Fibroblast of lung (primary cell): ENCODE data around the gene SLC38A10. TPM values are rescaled to one million over a fixed set of nuclear protein-coding genes. Genes with fewer than 3 reads are reported as not detected.

ENCODE experiments used
- DNase-seq, 2 donors: peaks; one replicate each; pipeline versions ENCODE4 v3.0.0 to v3.0.0-alpha.2; 2010; ENCODE audit warnings: low read depth in 2 of 2
- H2AFZ ChIP-seq: 2 replicates; pipeline ENCODE4 v1.5.1; 2012; ENCODE audit warnings: low read length, control low read depth, inconsistent platforms
- H3K27ac ChIP-seq: 2 replicates; pipeline ENCODE4 v1.5.1; 2011; ENCODE audit warnings: low read length, control low read depth; ENCODE audit not compliant: insufficient read depth
- H3K27me3 ChIP-seq: 2 replicates; pipeline ENCODE4 v1.5.1; 2011; ENCODE audit warnings: mild to moderate bottlenecking, low read length; ENCODE audit not compliant: control insufficient read depth, insufficient read depth
- H3K36me3 ChIP-seq: 2 replicates; pipeline ENCODE4 v1.5.1; 2011; ENCODE audit warnings: low read length; ENCODE audit not compliant: control insufficient read depth, insufficient read depth
- H3K4me1 ChIP-seq: 2 replicates; pipeline ENCODE4 v1.5.1; 2011; ENCODE audit warnings: low read length; ENCODE audit not compliant: control insufficient read depth, insufficient read depth; ENCODE audit errors: extremely low read depth
- H3K4me2 ChIP-seq: 2 replicates; pipeline ENCODE4 v1.5.1; 2011; ENCODE audit warnings: low read length, control low read depth; ENCODE audit not compliant: insufficient read depth; ENCODE audit errors: extremely low read depth
- H3K4me3 ChIP-seq, 4 experiments: fragments of 200-600 bp in 1 of 4; sonication (generic) in 1 of 4; replicated peaks in 1 of 4; 2 replicates each; pipeline ENCODE4 v1.5.1; 2011 to 2016; ENCODE audit warnings: low read length in 4 of 4, low read depth in 3 of 4, mild to moderate bottlenecking in 3 of 4, control low read depth in 2 of 4, inconsistent platforms in 1 of 4, mixed read lengths in 1 of 4; ENCODE audit not compliant: insufficient read depth in 1 of 4; ENCODE audit errors: control extremely low read depth in 1 of 4
- H3K79me2 ChIP-seq: 2 replicates; pipeline ENCODE4 v1.5.1; 2012; ENCODE audit warnings: mild to moderate bottlenecking, low read length, inconsistent platforms; ENCODE audit not compliant: control insufficient read depth, insufficient read depth
- H3K9ac ChIP-seq: 2 replicates; pipeline ENCODE4 v1.5.1; 2011; ENCODE audit warnings: mild to moderate bottlenecking, low read length, control low read depth; ENCODE audit not compliant: insufficient read depth
- H3K9me3 ChIP-seq: 2 replicates; pipeline ENCODE4 v1.5.1; 2012; ENCODE audit warnings: low read depth, low read length; ENCODE audit not compliant: control insufficient read depth, insufficient read depth
- H4K20me1 ChIP-seq: 2 replicates; pipeline ENCODE4 v1.5.1; 2011; ENCODE audit warnings: low read length; ENCODE audit not compliant: control insufficient read depth, insufficient read depth; ENCODE audit errors: extremely low read depth
- EZH2 ChIP-seq: IDR thresholded peaks from 2 replicates; pipeline ENCODE4 v1.5.1; 2012; ENCODE audit warnings: low read length, control low read depth, mild to moderate bottlenecking; ENCODE audit errors: missing control alignments
- polyA plus RNA-seq, 2 donors: library from polyadenylated mRNA; depleted of rRNA in 1 of 2; stranded (reverse) in 1 of 2; unstranded in 1 of 2; fragments of >200 nt; gene quantifications; 2 replicates each; pipeline ENCODE4 v1.2.1, GENCODE V29; 2011 to 2012; ENCODE audit warnings: missing spikeins in 1 of 2
- total RNA-seq: library from RNA; depleted of rRNA; stranded (reverse); fragments of >200 nt; gene quantifications from 2 replicates; pipeline ENCODE4 v1.2.1, GENCODE V29; 2014
- TF ChIP-seq, protein P1 (sequence below), 2 donors: IDR thresholded peaks in 1 of 2; conservative IDR thresholded peaks in 1 of 2; 1 replicate in 1 of 2; 2 replicates in 1 of 2; pipeline ENCODE4 v1.5.1; 2011 to 2012; ENCODE audit warnings: low read length in 2 of 2, control low read depth in 1 of 2, inconsistent platforms in 1 of 2, low read depth in 1 of 2, mild to moderate bottlenecking in 1 of 2

SLC38A10 gene
- total and polyA plus RNA-seq, 2 donors (not counting 1 experiment from before 2014, with no cell fraction given): 23.6 to 53.2 TPM

DNA sequence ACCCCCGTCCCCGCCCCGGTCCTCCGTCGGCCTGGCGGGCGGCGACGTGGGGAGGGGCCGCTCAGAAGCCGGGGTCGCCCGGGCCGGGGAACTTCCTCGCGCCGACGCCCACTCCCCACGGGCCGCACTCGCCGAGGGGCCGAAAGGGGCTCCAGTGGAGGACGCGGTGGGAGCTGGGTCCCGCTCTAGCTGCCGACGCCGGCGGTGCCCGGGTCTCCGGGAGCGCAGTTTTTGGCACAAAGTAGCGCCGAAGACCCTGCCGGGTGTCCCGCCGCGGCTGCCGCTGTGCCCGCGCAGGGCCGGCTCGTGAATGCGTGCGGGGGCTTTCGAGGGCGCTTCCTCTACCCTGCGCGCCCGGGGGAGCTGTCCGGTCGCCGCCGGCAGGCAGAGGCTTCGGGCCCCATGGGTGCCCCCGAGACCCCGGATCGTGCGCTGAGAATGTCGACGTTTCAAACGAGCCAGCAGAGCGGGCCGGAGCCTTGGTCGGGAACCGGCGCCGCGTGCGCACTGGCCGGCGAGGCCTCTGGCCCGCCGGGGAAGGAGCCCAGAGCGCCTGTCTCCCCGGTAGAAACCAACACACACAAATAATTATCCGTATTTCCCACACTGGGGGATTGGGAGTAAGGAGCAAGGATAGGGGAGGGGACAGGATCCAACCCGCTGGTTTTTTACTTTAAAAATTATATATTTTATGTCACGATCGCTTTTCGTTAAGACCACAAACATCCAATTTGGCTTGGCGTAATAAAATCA, 46.6 kb upstream of the SLC38A10 start:
- Histone ChIP-seq H3K27me3 (no peaks in the 10 kb centered on the region), H4K20me1 (no peaks in the 10 kb centered on the region), H3K9me3 (no peaks in the 10 kb centered on the region), H3K4me3 (peak overlapping the region; percentile 12 to 70 (median 28)), H3K27ac (peak overlapping the region; percentile 58), H3K4me1 (peaks cover 5% of the 10 kb centered on the region), H3K36me3 (peaks cover 1% of the 10 kb centered on the region), H3K79me2 (peaks cover 66% of the 10 kb centered on the region), H2AFZ (no peak overlapping the region), H3K4me2 (peak overlapping the region; percentile 71), H3K9ac (peak overlapping the region; percentile 49)
- TF ChIP-seq, protein P1, sequence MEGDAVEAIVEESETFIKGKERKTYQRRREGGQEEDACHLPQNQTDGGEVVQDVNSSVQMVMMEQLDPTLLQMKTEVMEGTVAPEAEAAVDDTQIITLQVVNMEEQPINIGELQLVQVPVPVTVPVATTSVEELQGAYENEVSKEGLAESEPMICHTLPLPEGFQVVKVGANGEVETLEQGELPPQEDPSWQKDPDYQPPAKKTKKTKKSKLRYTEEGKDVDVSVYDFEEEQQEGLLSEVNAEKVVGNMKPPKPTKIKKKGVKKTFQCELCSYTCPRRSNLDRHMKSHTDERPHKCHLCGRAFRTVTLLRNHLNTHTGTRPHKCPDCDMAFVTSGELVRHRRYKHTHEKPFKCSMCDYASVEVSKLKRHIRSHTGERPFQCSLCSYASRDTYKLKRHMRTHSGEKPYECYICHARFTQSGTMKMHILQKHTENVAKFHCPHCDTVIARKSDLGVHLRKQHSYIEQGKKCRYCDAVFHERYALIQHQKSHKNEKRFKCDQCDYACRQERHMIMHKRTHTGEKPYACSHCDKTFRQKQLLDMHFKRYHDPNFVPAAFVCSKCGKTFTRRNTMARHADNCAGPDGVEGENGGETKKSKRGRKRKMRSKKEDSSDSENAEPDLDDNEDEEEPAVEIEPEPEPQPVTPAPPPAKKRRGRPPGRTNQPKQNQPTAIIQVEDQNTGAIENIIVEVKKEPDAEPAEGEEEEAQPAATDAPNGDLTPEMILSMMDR (conservative IDR thresholded peaks at IDR 0.05 in 1 of 2, IDR thresholded peaks at IDR 0.05 in 1 of 2; ENCODE audit: low read depth in 1 of 2, low read length in 2 of 2): no peak
- DNase-seq: peak; percentile 38 to 56

DNA sequence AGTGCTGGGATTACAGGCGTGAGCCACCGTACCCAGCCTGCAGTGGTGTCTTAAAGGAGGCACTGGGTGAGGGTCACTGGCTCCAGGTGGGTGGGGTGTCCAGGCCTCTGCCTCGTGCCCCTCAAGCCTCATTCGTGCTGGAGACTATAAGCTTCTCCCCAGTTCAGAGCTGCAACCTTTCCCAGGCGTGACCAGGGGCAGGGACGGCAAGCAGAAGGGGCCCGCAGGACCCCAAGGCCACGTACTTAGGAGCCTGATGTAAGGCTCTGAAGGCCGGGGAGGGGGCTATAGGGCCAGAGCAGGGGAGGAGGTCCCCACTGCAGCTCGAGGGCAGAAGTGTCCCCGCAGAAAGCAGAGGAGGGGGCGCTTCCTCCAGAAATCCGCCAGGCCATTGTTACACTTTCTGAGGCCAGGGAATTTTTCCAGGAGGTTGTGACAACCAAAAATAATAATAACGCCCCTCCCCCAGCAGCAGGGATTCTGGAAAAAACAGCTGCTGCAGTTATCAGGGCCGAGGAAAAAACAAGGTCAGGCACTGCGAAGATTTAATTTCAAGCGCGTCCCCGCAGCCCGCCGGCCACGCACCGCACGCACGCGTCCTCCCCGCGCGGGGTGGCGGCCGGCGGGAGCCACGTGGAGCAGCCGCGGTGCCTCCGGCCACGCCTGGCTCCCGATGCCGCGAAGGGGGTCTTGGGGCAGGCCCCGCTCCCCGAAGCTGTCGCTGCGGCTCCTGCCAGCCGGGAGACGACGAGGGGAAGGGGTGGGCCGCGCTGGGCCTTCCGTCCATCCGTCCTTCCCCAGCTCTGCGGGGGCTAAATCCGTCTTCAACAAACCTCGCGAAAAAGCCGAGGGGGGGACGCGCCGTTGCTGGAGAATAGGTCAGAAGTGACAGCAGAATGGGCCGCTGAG, 45.8 kb upstream of the SLC38A10 start:
- Histone ChIP-seq H3K36me3 (peaks cover 1% of the 10 kb centered on the region), H2AFZ (no peak overlapping the region), H3K9ac (peak overlapping the region; percentile 5), H3K4me2 (peak overlapping the region; percentile 71), H3K79me2 (peaks cover 66% of the 10 kb centered on the region), H3K4me1 (peaks cover 4% of the 10 kb centered on the region), H3K9me3 (no peaks in the 10 kb centered on the region), H4K20me1 (no peaks in the 10 kb centered on the region), H3K4me3 (peak overlapping the region in 3 of 4 experiments; percentile 9 to 70 (median 22)), H3K27ac (peak overlapping the region; percentile 58), H3K27me3 (no peaks in the 10 kb centered on the region)
- DNase-seq: peak; percentile 22 to 50
- no peak for TF ChIP-seq EZH2
- TF ChIP-seq, protein P1 (conservative IDR thresholded peaks at IDR 0.05 in 1 of 2, IDR thresholded peaks at IDR 0.05 in 1 of 2; ENCODE audit: low read depth in 1 of 2, low read length in 2 of 2): no peak
